A549 (cell line): ENCODE measurements around the gene CLDN6. TPM values are rescaled to one million over a fixed set of nuclear protein-coding genes. Genes with fewer than 3 reads are reported as not detected.

Source experiments
- ATAC-seq, 2 experiments: fragments of 200-7000 bp in 1 of 2; fragments of >200 bp in 1 of 2; cut with Nextera tagmentation in 1 of 2; cut with Tn5 transposase in 1 of 2; 3 replicates each; pipeline versions ENCODE4 v1.8.0 to v1.9.1; 2018 to 2020; ENCODE audit warnings: mild to moderate bottlenecking in 1 of 2, moderate library complexity in 1 of 2
- CTCF ChIA-PET: fragments of 300-600 bp; sonication (Branson Sonifier 250); formaldehyde crosslinking; extraction: SDS; loops from one replicate; lab custom pipeline; 2021; ENCODE audit warnings: antibody characterized with exemption, inconsistent platforms; lab: Yijun Ruan, JAX
- POLR2A ChIA-PET: fragments of 350-600 bp; formaldehyde crosslinking; extraction: SDS; loops from one replicate; lab custom pipeline; 2021; ENCODE audit warnings: antibody characterized with exemption, inconsistent platforms; lab: Yijun Ruan, JAX
- DNase-seq, 2 experiments: peaks; one replicate each; pipeline versions ENCODE4 v3.0.0 to v3.0.0-alpha.2; 2011 to 2016; ENCODE audit warnings: low read depth in 1 of 2, low spot score in 1 of 2
- FAIRE-seq: peaks from 2 replicates; lab custom pipeline; 2011; peaks lifted over from hg19 to GRCh38; lab: Jason Lieb, UNC
- H3K27ac ChIP-seq, 2 experiments: fragments of >200 bp; sonication (Bioruptor Twin); formaldehyde crosslinking; 3 replicates each; pipeline ENCODE4 v1.5.1; 2016 to 2017
- H3K4me1 ChIP-seq: fragments of >200 bp; sonication (Bioruptor Twin); formaldehyde crosslinking; 3 replicates; pipeline ENCODE4 v1.6.1; 2016
- H3K4me2 ChIP-seq: fragments of >200 bp; sonication (Bioruptor Twin); formaldehyde crosslinking; 3 replicates; pipeline ENCODE4 v1.6.1; 2016
- H3K4me3 ChIP-seq: fragments of >200 bp; sonication (Bioruptor Twin); formaldehyde crosslinking; 3 replicates; pipeline ENCODE4 v1.5.1; 2016
- H3K9me3 ChIP-seq: fragments of >200 bp; sonication (Bioruptor Twin); formaldehyde crosslinking; 3 replicates; pipeline ENCODE4 v1.6.1; 2016
- BHLHE40 ChIP-seq: IDR thresholded peaks from 2 replicates; pipeline ENCODE4 v1.6.1; 2012; ENCODE audit warnings: low read depth, low read length, inconsistent platforms
- CBX2 ChIP-seq: fragments of 200-600 bp; sonication (generic); IDR thresholded peaks from 2 replicates; pipeline ENCODE4 v1.6.1; 2016; ENCODE audit warnings: low read depth, mild to moderate bottlenecking, borderline replicate concordance
- CEBPB ChIP-seq, 2 experiments: fragments of >200 bp in 1 of 2; sonication (Bioruptor Twin) in 1 of 2; formaldehyde crosslinking in 1 of 2; IDR thresholded peaks; 2 replicates each; pipeline ENCODE4 v1.6.1; 2012 to 2016
- CHD2 ChIP-seq: fragments of 150-350 bp; IDR thresholded peaks from 2 replicates; pipeline ENCODE4 v1.6.1; 2014; ENCODE audit warnings: low read length; ENCODE audit not compliant: partially characterized antibody
- EHF ChIP-seq: fragments of 250-450 bp; sonication (Bioruptor Pico); IDR thresholded peaks from 2 replicates; pipeline ENCODE4 v1.5.0; 2020; ENCODE audit warnings: mild to moderate bottlenecking
- ESRRA ChIP-seq: fragments of 150-350 bp; IDR thresholded peaks from 2 replicates; pipeline ENCODE4 v1.6.1; 2014; ENCODE audit warnings: mild to moderate bottlenecking, low read length, borderline replicate concordance
- FOSB ChIP-seq: fragments of 250-450 bp; sonication (Bioruptor Pico); IDR thresholded peaks from 2 replicates; pipeline ENCODE4 v1.5.0; 2020; ENCODE audit warnings: mild to moderate bottlenecking, moderate library complexity
- FOSL2 ChIP-seq, 2 experiments: fragments of 450-650 bp in 1 of 2; fragments of >200 bp in 1 of 2; sonication (Bioruptor Twin) in 1 of 2; formaldehyde crosslinking; IDR thresholded peaks; 2 replicates each; pipeline versions ENCODE4 v1.5.0 to v1.6.1; 2016 to 2020; ENCODE audit warnings: mild to moderate bottlenecking in 1 of 2, moderate library complexity in 1 of 2
- HEYL ChIP-seq: fragments of 250-450 bp; sonication (Bioruptor Pico); IDR thresholded peaks from 2 replicates; pipeline ENCODE4 v1.8.0; 2021; ENCODE audit warnings: mild to moderate bottlenecking, moderate library complexity
- HOXB13 ChIP-seq: fragments of 250-450 bp; sonication (Bioruptor Pico); IDR thresholded peaks from 2 replicates; pipeline ENCODE4 v1.5.0; 2020; ENCODE audit warnings: low read depth, mild to moderate bottlenecking, moderate library complexity
- HOXB5 ChIP-seq: fragments of 250-450 bp; sonication (Bioruptor Pico); IDR thresholded peaks from 2 replicates; pipeline ENCODE4 v1.5.0; 2020; ENCODE audit warnings: mild to moderate bottlenecking, moderate library complexity
- JUN ChIP-seq, 2 experiments: fragments of >200 bp; sonication (Bioruptor Twin); formaldehyde crosslinking; IDR thresholded peaks; 2 replicates in 1 of 2; 3 replicates in 1 of 2; pipeline ENCODE4 v1.6.1; 2016 to 2017
- JUNB ChIP-seq: fragments of >200 bp; sonication (Bioruptor Twin); formaldehyde crosslinking; IDR thresholded peaks from 2 replicates; pipeline ENCODE4 v1.6.1; 2016
- KDM1A ChIP-seq: fragments of 200-600 bp; sonication (generic); IDR thresholded peaks from 2 replicates; pipeline ENCODE4 v1.6.1; 2016; ENCODE audit warnings: low read depth, mild to moderate bottlenecking
- KDM5A ChIP-seq: fragments of 200-600 bp; sonication (generic); IDR thresholded peaks from 2 replicates; pipeline ENCODE4 v1.6.1; 2016; ENCODE audit warnings: antibody characterized with exemption, mild to moderate bottlenecking
- MYC ChIP-seq: IDR thresholded peaks from 2 replicates; pipeline ENCODE4 v1.6.1; 2012; ENCODE audit warnings: mild to moderate bottlenecking, inconsistent platforms, low read length, improper control_type of control experiment, borderline replicate concordance
- NFE2L2 ChIP-seq: fragments of 150-350 bp; conservative IDR thresholded peaks from 2 replicates; pipeline ENCODE4 v1.6.1; 2014; ENCODE audit warnings: low read length
- NPAS2 ChIP-seq: fragments of 250-450 bp; sonication (Bioruptor Pico); IDR thresholded peaks from 2 replicates; pipeline ENCODE4 v1.8.0; 2022; ENCODE audit warnings: mild to moderate bottlenecking, moderate library complexity, borderline replicate concordance
- PHF8 ChIP-seq: fragments of 200-600 bp; sonication (generic); IDR thresholded peaks from 2 replicates; pipeline ENCODE4 v1.6.1; 2016; ENCODE audit warnings: low read depth, mild to moderate bottlenecking, antibody characterized with exemption, moderate library complexity, borderline replicate concordance
- POLR2A ChIP-seq: IDR thresholded peaks from 2 replicates; pipeline ENCODE4 v1.6.1; 2012; ENCODE audit warnings: mild to moderate bottlenecking, low read length
- POLR2AphosphoS2 ChIP-seq: conservative IDR thresholded peaks from 2 replicates; pipeline ENCODE4 v1.6.1; 2012; ENCODE audit warnings: low read length, improper control_type of control experiment, inconsistent platforms
- RAD21 ChIP-seq, 2 experiments: fragments of >200 bp in 1 of 2; sonication (Bioruptor Twin) in 1 of 2; formaldehyde crosslinking in 1 of 2; IDR thresholded peaks in 1 of 2; conservative IDR thresholded peaks in 1 of 2; 2 replicates in 1 of 2; 3 replicates in 1 of 2; pipeline ENCODE4 v1.6.1; 2012 to 2018; ENCODE audit warnings: inconsistent platforms in 1 of 2
- RCOR1 ChIP-seq: fragments of 150-350 bp; IDR thresholded peaks from 2 replicates; pipeline ENCODE4 v1.6.1; 2014; ENCODE audit warnings: antibody characterized with exemption, low read length, low read depth
- RFX5 ChIP-seq: fragments of 450-650 bp; IDR thresholded peaks from 2 replicates; pipeline ENCODE4 v1.7.1; 2014; ENCODE audit warnings: antibody characterized with exemption, mild to moderate bottlenecking, moderate library complexity
- SREBF2 ChIP-seq: fragments of 450-650 bp; IDR thresholded peaks from 2 replicates; pipeline ENCODE4 v1.6.1; 2014; ENCODE audit warnings: mild to moderate bottlenecking, moderate library complexity
- TFCP2L1 ChIP-seq: fragments of 250-450 bp; sonication (Bioruptor Pico); IDR thresholded peaks from 2 replicates; pipeline ENCODE4 v1.5.0; 2021; ENCODE audit warnings: mild to moderate bottlenecking
- ZC3H11A ChIP-seq: fragments of 450-650 bp; IDR thresholded peaks from 2 replicates; pipeline ENCODE4 v1.6.1; 2014; ENCODE audit warnings: antibody characterized with exemption, mild to moderate bottlenecking
- ZNF302 ChIP-seq: fragments of 250-450 bp; sonication (Bioruptor Pico); IDR thresholded peaks from 2 replicates; pipeline ENCODE4 v1.9.0; 2021; ENCODE audit warnings: inconsistent platforms, mild to moderate bottlenecking, moderate library complexity
- WGBS: methylation state at CpG from one replicate; pipeline ENCODE4 v1.1.6; 2017; ENCODE audit errors: missing lambda C conversion rate; 5-methylcytosine and 5-hydroxymethylcytosine counted together
- polyA plus RNA-seq, 4 experiments: library from polyadenylated mRNA; depleted of rRNA in 3 of 4; stranded (reverse); fragments of >200 nt; fragmentation: RNase III in 1 of 4; extraction: RNeasy Plus Mini Kit Qiagen cat#74134 plus additional on column Dnase treatment in 1 of 4; gene quantifications; 2 replicates in 3 of 4; 3 replicates in 1 of 4; pipeline ENCODE4 v1.2.3, GENCODE V29; 2011 to 2017
- TF ChIP-seq, protein P1 (sequence below): IDR thresholded peaks from 2 replicates; pipeline ENCODE4 v1.6.1; 2012
- TF ChIP-seq, protein P2 (sequence below): fragments of >200 bp; sonication (Bioruptor Twin); formaldehyde crosslinking; IDR thresholded peaks from 3 replicates; pipeline ENCODE4 v1.6.1; 2016
- TF ChIP-seq, protein P3 (sequence below): fragments of 450-650 bp; IDR thresholded peaks from 2 replicates; pipeline ENCODE4 v1.6.1; 2014; ENCODE audit warnings: antibody characterized with exemption
- TF ChIP-seq, protein P4 (sequence below): IDR thresholded peaks from 2 replicates; pipeline ENCODE4 v1.6.1; 2012

CLDN6 gene
- polyA plus RNA-seq, 2 of the 4 experiments (the other 2 are of a cell fraction), result 0.25 TPM; not detected in 1

DNA sequence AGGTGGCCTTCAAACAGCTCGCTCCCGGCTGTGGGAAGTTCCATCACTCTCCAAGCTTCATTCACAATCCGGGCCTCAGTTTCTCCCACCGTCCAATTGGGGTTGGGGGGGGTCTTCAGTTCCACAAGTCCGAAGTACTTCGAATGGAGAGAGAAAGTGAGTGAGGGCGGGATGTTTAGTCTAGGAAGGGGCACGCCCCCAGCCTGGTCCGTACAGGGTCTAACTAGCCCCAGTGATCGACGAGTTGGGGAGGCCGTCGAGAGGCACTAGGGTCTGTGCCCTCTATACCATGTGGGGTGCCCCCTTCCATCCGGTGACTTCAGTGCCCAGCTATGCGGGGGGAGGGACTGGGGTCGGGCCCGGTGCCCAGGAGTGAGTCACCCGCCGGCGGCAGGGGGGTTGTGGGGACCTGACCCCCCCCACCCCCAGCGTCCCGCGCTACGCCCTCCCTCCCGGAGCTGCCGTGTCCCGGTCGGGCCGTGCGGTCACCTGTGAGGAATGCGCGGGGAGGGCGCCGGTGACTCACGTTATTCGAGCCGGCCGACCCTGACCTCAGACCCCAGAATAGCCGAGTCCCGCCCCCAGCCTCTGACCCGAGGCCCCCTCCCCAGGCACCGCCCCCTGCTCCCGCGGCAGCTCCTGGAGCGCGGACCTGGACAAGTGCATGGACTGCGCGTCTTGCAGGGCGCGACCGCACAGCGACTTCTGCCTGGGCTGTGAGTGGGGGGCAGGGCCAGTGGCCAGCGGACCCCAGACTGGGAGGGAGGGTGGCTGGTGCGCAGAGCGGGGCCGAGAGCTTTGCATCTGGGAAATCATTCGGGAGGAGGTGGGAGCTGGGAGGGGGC lies 2.8 kb upstream of the CLDN6 start (continued):
- no peak for TF ChIP-seq ZNF302
- TF ChIP-seq EHF, result peak; percentile 77; the same call in 1 of the 2 replicates
- no peak for TF ChIP-seq RAD21 (conservative IDR thresholded peaks at IDR 0.05 in 1 of 2, IDR thresholded peaks at IDR 0.05 in 1 of 2)
- TF ChIP-seq CBX2, result no peak
- TF ChIP-seq, protein P1, sequence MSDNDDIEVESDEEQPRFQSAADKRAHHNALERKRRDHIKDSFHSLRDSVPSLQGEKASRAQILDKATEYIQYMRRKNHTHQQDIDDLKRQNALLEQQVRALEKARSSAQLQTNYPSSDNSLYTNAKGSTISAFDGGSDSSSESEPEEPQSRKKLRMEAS, result peak; percentile 94
- TF ChIP-seq SREBF2, result no peak
- no peak for TF ChIP-seq BHLHE40
- peak; percentile 97 for TF ChIP-seq TFCP2L1
- TF ChIP-seq POLR2AphosphoS2, result peak; percentile 76
- TF ChIP-seq POLR2A, result no peak; the same call in none of the 2 replicates
- no peak for TF ChIP-seq CHD2
- no peak for TF ChIP-seq ESRRA
- TF ChIP-seq RCOR1, result no peak
- peak; percentile 84; the same call in 1 of the 2 replicates for TF ChIP-seq MYC
- TF ChIP-seq RFX5, result no peak
- TF ChIP-seq FOSB (CRISPR knock-in tag), result peak; percentile 96
- no peak for TF ChIP-seq HOXB13

DNA sequence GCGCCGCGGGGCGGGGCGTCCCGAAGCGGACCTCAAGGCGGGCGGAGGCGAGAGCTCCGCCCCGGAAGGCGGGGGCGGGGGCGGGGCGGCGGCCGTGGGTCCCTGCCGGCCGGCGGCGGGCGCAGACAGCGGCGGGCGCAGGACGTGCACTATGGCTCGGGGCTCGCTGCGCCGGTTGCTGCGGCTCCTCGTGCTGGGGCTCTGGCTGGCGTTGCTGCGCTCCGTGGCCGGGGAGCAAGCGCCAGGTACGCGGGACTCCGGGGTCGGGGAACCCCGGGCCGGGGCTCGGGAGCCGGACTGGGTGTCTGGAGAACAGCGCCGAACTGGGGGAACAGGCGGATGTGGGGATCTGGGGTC lies 2.2 kb upstream of the CLDN6 start, which contains the start of gene TNFRSF12A:
TSS of gene TNFRSF12A (plus strand) at position 122 of the 357 bp plus-strand sequence. CDS start at position 152, 30 bp downstream.
- H3K4me2 ChIP-seq, result peak within 1 kb of the TSS; percentile 89
- H3K4me3 ChIP-seq, result peak within 1 kb of the TSS; percentile 93
- ChIA-PET CTCF (interaction anchor here (0.8 to 6.6 kb wide), 8 partner anchors 10 to 182 kb away, joined by 3 to 112 read pairs (median 5); no protein-coding TSS in a partner anchor), POLR2A (interaction anchor here (0.7 to 6.2 kb wide), 15 partner anchors 8 to 152 kb away, joined by 3 to 107 read pairs (median 7); partner anchors contain the start of genes PAQR4 and PKMYT1)
- H3K9me3 ChIP-seq, result no peaks in the 10 kb centered on the region
- no CpG with 5 or more reads among the region's 49 CpGs for WGBS
- FAIRE-seq (no peak), DNase-seq (peak; percentile 64 to 82), ATAC-seq (peak; percentile 2; a peak in 1 of 6 replicates)
- peak within 1 kb of the TSS; percentile 98 to 100 for H3K27ac ChIP-seq
- H3K4me1 ChIP-seq, result peaks cover 24% of the 10 kb centered on the region
- no peak for TF ChIP-seq HEYL (CRISPR knock-in tag)
- no peak for TF ChIP-seq KDM5A
- TF ChIP-seq, protein P2, sequence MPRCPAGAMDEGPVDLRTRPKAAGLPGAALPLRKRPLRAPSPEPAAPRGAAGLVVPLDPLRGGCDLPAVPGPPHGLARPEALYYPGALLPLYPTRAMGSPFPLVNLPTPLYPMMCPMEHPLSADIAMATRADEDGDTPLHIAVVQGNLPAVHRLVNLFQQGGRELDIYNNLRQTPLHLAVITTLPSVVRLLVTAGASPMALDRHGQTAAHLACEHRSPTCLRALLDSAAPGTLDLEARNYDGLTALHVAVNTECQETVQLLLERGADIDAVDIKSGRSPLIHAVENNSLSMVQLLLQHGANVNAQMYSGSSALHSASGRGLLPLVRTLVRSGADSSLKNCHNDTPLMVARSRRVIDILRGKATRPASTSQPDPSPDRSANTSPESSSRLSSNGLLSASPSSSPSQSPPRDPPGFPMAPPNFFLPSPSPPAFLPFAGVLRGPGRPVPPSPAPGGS, result peak; percentile 94
- peak; percentile 79 to 95; a peak in 4 of 5 replicates for TF ChIP-seq JUN (IDR thresholded peaks at IDR 0.05)
- TF ChIP-seq FOSL2 (IDR thresholded peaks at IDR 0.05), result no peak
- no peak for TF ChIP-seq FOSL2 (CRISPR knock-in tag; IDR thresholded peaks at IDR 0.05)
- TF ChIP-seq POLR2A, result peak; percentile 93
- no peak for TF ChIP-seq FOSB (CRISPR knock-in tag)
- no peak for TF ChIP-seq NFE2L2
- peak; percentile 74; the same call in 1 of the 2 replicates for TF ChIP-seq PHF8
- TF ChIP-seq NPAS2, result no peak
- no peak for TF ChIP-seq KDM1A
- TF ChIP-seq, protein P3, sequence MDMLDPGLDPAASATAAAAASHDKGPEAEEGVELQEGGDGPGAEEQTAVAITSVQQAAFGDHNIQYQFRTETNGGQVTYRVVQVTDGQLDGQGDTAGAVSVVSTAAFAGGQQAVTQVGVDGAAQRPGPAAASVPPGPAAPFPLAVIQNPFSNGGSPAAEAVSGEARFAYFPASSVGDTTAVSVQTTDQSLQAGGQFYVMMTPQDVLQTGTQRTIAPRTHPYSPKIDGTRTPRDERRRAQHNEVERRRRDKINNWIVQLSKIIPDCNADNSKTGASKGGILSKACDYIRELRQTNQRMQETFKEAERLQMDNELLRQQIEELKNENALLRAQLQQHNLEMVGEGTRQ, result no peak
- TF ChIP-seq EHF, result no peak
- TF ChIP-seq JUNB, result no peak
- no peak for TF ChIP-seq CEBPB (IDR thresholded peaks at IDR 0.05)
- TF ChIP-seq, protein P4, sequence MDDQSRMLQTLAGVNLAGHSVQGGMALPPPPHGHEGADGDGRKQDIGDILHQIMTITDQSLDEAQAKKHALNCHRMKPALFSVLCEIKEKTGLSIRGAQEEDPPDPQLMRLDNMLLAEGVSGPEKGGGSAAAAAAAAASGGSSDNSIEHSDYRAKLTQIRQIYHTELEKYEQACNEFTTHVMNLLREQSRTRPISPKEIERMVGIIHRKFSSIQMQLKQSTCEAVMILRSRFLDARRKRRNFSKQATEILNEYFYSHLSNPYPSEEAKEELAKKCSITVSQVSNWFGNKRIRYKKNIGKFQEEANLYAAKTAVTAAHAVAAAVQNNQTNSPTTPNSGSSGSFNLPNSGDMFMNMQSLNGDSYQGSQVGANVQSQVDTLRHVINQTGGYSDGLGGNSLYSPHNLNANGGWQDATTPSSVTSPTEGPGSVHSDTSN, result no peak
- TF ChIP-seq HOXB5 (CRISPR knock-in tag), result no peak
- TF ChIP-seq, protein P1, result no peak
- TF ChIP-seq ESRRA, result no peak
- no peak for TF ChIP-seq ZC3H11A
